H1 (cell line): ENCODE measurements around the gene ENTPD5. TPM values are rescaled to one million over a fixed set of nuclear protein-coding genes. Genes with fewer than 3 reads are reported as not detected.
"Not testable (repeated sequence)": the region's sequence is repeated elsewhere in the genome, so short reads cannot be mapped to it uniquely, and the experiment has no call there.

Source experiments
- CTCF ChIA-PET: fragments of 300-600 bp; sonication (Branson Sonifier 250); formaldehyde crosslinking; loops from one replicate; lab custom pipeline; 2021; ENCODE audit not compliant: partially characterized antibody; lab: Charles Lee
- POLR2A ChIA-PET: fragments of 300-600 bp; sonication (Branson Sonifier 250); formaldehyde crosslinking; loops from one replicate; lab custom pipeline; 2021; ENCODE audit warnings: inconsistent platforms; ENCODE audit not compliant: partially characterized antibody; lab: Charles Lee
- DNase-seq, 2 experiments: peaks; one replicate each; pipeline versions ENCODE4 v3.0.0 to v3.0.0-alpha.2; 2010 to 2022; ENCODE audit warnings: low spot score in 2 of 2, low read depth in 1 of 2, mixed read lengths in 1 of 2
- FAIRE-seq: peaks from 2 replicates; lab custom pipeline; 2011; peaks lifted over from hg19 to GRCh38; lab: Jason Lieb, UNC
- H2AFZ ChIP-seq: 2 replicates; pipeline ENCODE4 v1.8.1; 2012; ENCODE audit warnings: low read length, inconsistent platforms
- H2AK5ac ChIP-seq: 2 replicates; pipeline ENCODE4 v1.6.1; 2013; ENCODE audit warnings: low read depth, low read length
- H2BK120ac ChIP-seq: replicated peaks from 2 replicates; pipeline ENCODE3; 2013; ENCODE audit warnings: low read depth, low read length, inconsistent platforms
- H2BK12ac ChIP-seq: 2 replicates; pipeline ENCODE4 v1.6.1; 2013; ENCODE audit warnings: low read depth, low read length
- H2BK15ac ChIP-seq: 2 replicates; pipeline ENCODE4 v1.6.1; 2013; ENCODE audit warnings: low read length
- H2BK20ac ChIP-seq: 2 replicates; pipeline ENCODE4 v1.6.1; 2013; ENCODE audit warnings: low read length
- H2BK5ac ChIP-seq: 2 replicates; pipeline ENCODE4 v1.6.1; 2013; ENCODE audit warnings: low read depth, low read length
- H3K14ac ChIP-seq: 2 replicates; pipeline ENCODE4 v1.6.1; 2013; ENCODE audit warnings: inconsistent platforms; ENCODE audit not compliant: insufficient read length
- H3K18ac ChIP-seq: 2 replicates; pipeline ENCODE4 v1.6.1; 2013; ENCODE audit warnings: low read length; ENCODE audit errors: extremely low read depth
- H3K23ac ChIP-seq: 2 replicates; pipeline ENCODE4 v1.6.1; 2013; ENCODE audit warnings: inconsistent platforms; ENCODE audit not compliant: insufficient read length
- H3K23me2 ChIP-seq: 2 replicates; pipeline ENCODE4 v1.6.1; 2013; ENCODE audit warnings: low read depth, low read length
- H3K27ac ChIP-seq: 2 replicates; pipeline ENCODE4 v1.6.1; 2011; ENCODE audit warnings: low read depth, low read length, inconsistent platforms
- H3K27me3 ChIP-seq, 4 experiments: replicated peaks in 1 of 4; 1 replicate in 1 of 4; 2 replicates in 3 of 4; pipeline versions ENCODE4 v1.6.1 to v1.8.1; 2011 to 2013; ENCODE audit warnings: low read length in 3 of 4, mild to moderate bottlenecking in 3 of 4, inconsistent platforms in 2 of 4, mixed read lengths in 2 of 4, moderate library complexity in 1 of 4; ENCODE audit not compliant: control insufficient read depth in 3 of 4, insufficient read depth in 3 of 4; ENCODE audit errors: extremely low read depth in 1 of 4
- H3K36me3 ChIP-seq, 4 experiments: 2 replicates each; pipeline versions ENCODE4 v1.6.1 to v1.8.1; 2011 to 2013; ENCODE audit warnings: mild to moderate bottlenecking in 4 of 4, low read length in 3 of 4, moderate library complexity in 2 of 4, control low read depth in 1 of 4, inconsistent platforms in 1 of 4; ENCODE audit not compliant: insufficient read depth in 4 of 4, control insufficient read depth in 2 of 4
- H3K4ac ChIP-seq: replicated peaks from 2 replicates; pipeline ENCODE3; 2013; ENCODE audit warnings: low read length, low read depth, mixed read lengths, inconsistent platforms; ENCODE audit not compliant: insufficient read length
- H3K4me1 ChIP-seq, 4 experiments: replicated peaks in 1 of 4; 1 replicate in 1 of 4; 2 replicates in 3 of 4; pipeline versions ENCODE4 v1.6.1 to v1.8.1; 2011 to 2013; ENCODE audit warnings: low read length in 3 of 4, inconsistent platforms in 2 of 4, mixed read lengths in 1 of 4; ENCODE audit not compliant: insufficient read depth in 4 of 4, control insufficient read depth in 3 of 4
- H3K4me2 ChIP-seq, 2 experiments: 2 replicates each; pipeline versions ENCODE4 v1.6.1 to v1.8.1; 2011 to 2013; ENCODE audit warnings: low read depth in 2 of 2, low read length in 2 of 2, control low read depth in 1 of 2, inconsistent platforms in 1 of 2, mild to moderate bottlenecking in 1 of 2; ENCODE audit not compliant: insufficient read depth in 1 of 2
- H3K4me3 ChIP-seq, 4 experiments: fragments of 200-600, 300-600 bp in 1 of 4; sonication (generic), shearing (Covaris generic), sonication (Bioruptor Twin) in 1 of 4; 2 replicates each; pipeline versions ENCODE4 v1.5.1 to v1.8.1; 2011 to 2016; ENCODE audit warnings: low read length in 4 of 4, low read depth in 3 of 4, control low read depth in 2 of 4, inconsistent platforms in 2 of 4, mild to moderate bottlenecking in 2 of 4, mixed read lengths in 1 of 4, moderate library complexity in 1 of 4; ENCODE audit not compliant: insufficient read depth in 2 of 4; ENCODE audit errors: extremely low read depth in 1 of 4
- H3K56ac ChIP-seq: replicated peaks from 2 replicates; pipeline ENCODE3; 2013; ENCODE audit warnings: low read depth, mild to moderate bottlenecking, mixed read lengths, low read length, inconsistent platforms; ENCODE audit not compliant: insufficient read length
- H3K79me1 ChIP-seq: 2 replicates; pipeline ENCODE4 v1.6.1; 2013; ENCODE audit warnings: low read depth, low read length, control low read depth
- H3K79me2 ChIP-seq, 2 experiments: 2 replicates each; pipeline versions ENCODE4 v1.6.1 to v1.8.1; 2012 to 2013; ENCODE audit warnings: low read length in 2 of 2, mild to moderate bottlenecking in 2 of 2, inconsistent platforms in 1 of 2; ENCODE audit not compliant: insufficient read depth in 2 of 2, control insufficient read depth in 1 of 2
- H3K9ac ChIP-seq, 4 experiments: replicated peaks in 1 of 4; 1 replicate in 1 of 4; 2 replicates in 3 of 4; pipeline versions ENCODE4 v1.6.1 to v1.8.1; 2011 to 2013; ENCODE audit warnings: low read depth in 3 of 4, low read length in 3 of 4, control low read depth in 2 of 4, mild to moderate bottlenecking in 2 of 4, moderate library complexity in 2 of 4, inconsistent platforms in 1 of 4; ENCODE audit errors: extremely low read depth in 1 of 4
- H3K9me3 ChIP-seq, 2 experiments: 2 replicates each; pipeline versions ENCODE4 v1.6.1 to v1.8.1; 2012 to 2013; ENCODE audit warnings: mild to moderate bottlenecking in 2 of 2, moderate library complexity in 2 of 2, control low read depth in 1 of 2, inconsistent platforms in 1 of 2, low read depth in 1 of 2, low read length in 1 of 2, mixed read lengths in 1 of 2; ENCODE audit not compliant: insufficient read depth in 2 of 2
- H4K20me1 ChIP-seq, 2 experiments: replicated peaks in 1 of 2; 2 replicates each; pipeline versions ENCODE3 to v1.8.1; 2011 to 2013; ENCODE audit warnings: inconsistent platforms in 2 of 2, low read length in 2 of 2, mild to moderate bottlenecking in 1 of 2; ENCODE audit not compliant: insufficient read depth in 2 of 2, control insufficient read depth in 1 of 2
- H4K5ac ChIP-seq: 2 replicates; pipeline ENCODE4 v1.6.1; 2013; ENCODE audit warnings: low read length, low read depth, mixed read lengths, inconsistent platforms; ENCODE audit not compliant: insufficient read length
- H4K8ac ChIP-seq: 2 replicates; pipeline ENCODE4 v1.8.0; 2013; ENCODE audit warnings: mild to moderate bottlenecking, moderate library complexity, low read length, inconsistent platforms; ENCODE audit not compliant: insufficient read depth; ENCODE audit errors: extremely low read depth
- H4K91ac ChIP-seq: replicated peaks from 2 replicates; pipeline ENCODE3; 2013; ENCODE audit warnings: low read length, mixed read lengths, inconsistent platforms; ENCODE audit not compliant: insufficient read length
- WGBS, 2 experiments: shearing (Covaris generic) in 1 of 2; methylation state at CpG; one replicate each; pipeline versions ENCODE4 v1.1.6 to v1.1.7; 2013 to 2015; ENCODE audit warnings: low lambda C conversion rate in 2 of 2, mixed read lengths in 2 of 2, inconsistent platforms in 1 of 2, low coverage in 1 of 2, missing lambda C conversion rate in 1 of 2; ENCODE audit not compliant: insufficient replicate concordance in 2 of 2, insufficient coverage in 1 of 2, insufficient read length in 1 of 2; ENCODE audit errors: extremely low coverage in 1 of 2, missing lambda C conversion rate in 1 of 2; 5-methylcytosine and 5-hydroxymethylcytosine counted together
- polyA plus RNA-seq, 7 experiments: library from polyadenylated mRNA; depleted of rRNA in 3 of 7; stranded (reverse) in 5 of 7; unstranded in 2 of 7; fragments of >200 nt in 5 of 7; fragments of 200-250 nt in 2 of 7; gene quantifications; 1 replicate in 5 of 7; 2 replicates in 1 of 7; 4 replicates in 1 of 7; pipeline versions ENCODE4 v1.2.1 to v1.2.3, GENCODE V29; 2011 to 2013; ENCODE audit warnings: missing spikeins in 2 of 7, mixed read lengths in 2 of 7
- total RNA-seq: library from RNA; stranded (reverse); fragmentation: NEBNext Ultra II Directional; extraction: Animal tissue kit (Norgen Biotek cat#: 25700); gene quantifications from 2 replicates; pipeline ENCODE4 v1.2.1, GENCODE V29; 2021

ENTPD5 gene
- total and polyA plus RNA-seq, 2 of the 8 experiments (the other 6 are each of a cell fraction or from before 2014, with no cell fraction given): 5.0 to 6.5 TPM

DNA sequence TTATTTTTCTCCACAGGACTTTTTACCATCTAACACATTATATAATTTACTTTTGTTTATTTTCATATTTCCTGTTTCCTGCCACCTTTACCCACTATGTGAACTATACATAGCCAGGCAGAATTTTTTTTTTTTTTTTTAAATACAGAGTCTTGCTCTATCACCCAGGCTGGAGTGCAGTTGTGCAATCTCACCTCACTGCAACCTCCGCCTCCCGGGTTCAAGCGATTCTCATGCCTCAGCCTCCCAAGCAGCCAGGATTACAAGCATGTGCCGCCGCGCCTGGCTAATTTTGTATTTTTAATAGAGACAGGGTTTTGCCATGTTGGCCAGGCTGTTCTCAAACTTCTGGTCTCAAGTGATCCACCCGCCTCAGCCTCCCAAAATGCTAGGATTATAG lies 24.2 kb downstream of the ENTPD5 start:
- not testable (repeated sequence) for H3K23me2 ChIP-seq, FAIRE-seq, H3K4me2 ChIP-seq, H3K4ac ChIP-seq, H2BK5ac ChIP-seq, H4K8ac ChIP-seq, H3K27me3 ChIP-seq, H3K9ac ChIP-seq, H3K18ac ChIP-seq, H4K91ac ChIP-seq, H2BK20ac ChIP-seq, H3K27ac ChIP-seq, H3K36me3 ChIP-seq, H2AK5ac ChIP-seq, H3K79me1 ChIP-seq, H3K23ac ChIP-seq, H3K79me2 ChIP-seq, H3K14ac ChIP-seq, H4K20me1 ChIP-seq, DNase-seq, H2BK120ac ChIP-seq, H3K4me3 ChIP-seq, H2AFZ ChIP-seq, H3K56ac ChIP-seq, H3K9me3 ChIP-seq, H2BK15ac ChIP-seq, H2BK12ac ChIP-seq, H4K5ac ChIP-seq, H3K4me1 ChIP-seq
- 95% methylated on average over 7 of the region's 7 CpGs; no CpG with 5 or more reads in 1 of the 2 experiments for WGBS, 2 experiments
- POLR2A ChIA-PET: interaction anchor here (0.6 kb wide), 1 partner anchor 19 kb away, joined by 5 read pairs; no protein-coding TSS in a partner anchor
- CTCF ChIA-PET: interaction anchor here (0.6 to 1.9 kb wide), 2 partner anchors 8 to 986 kb away, joined by 3 to 4 read pairs; no protein-coding TSS in a partner anchor
